Testis (tissue), 2 donors: ENCODE results near the gene CDC25C.

Source experiments
- POLR2A ChIP-seq: fragments of 450-650 bp; IDR thresholded peaks from one replicate; pipeline ENCODE4 v1.6.1; 2017; ENCODE audit warnings: antibody characterized with exemption, mild to moderate bottlenecking, moderate library complexity
- TF ChIP-seq, protein P1 (sequence below), 3 experiments: fragments of 450-650 bp in 2 of 3; fragments of 200-600 bp in 1 of 3; sonication (generic) in 1 of 3; IDR thresholded peaks; one replicate each; pipeline ENCODE4 v1.5.1; 2016 to 2019; ENCODE audit warnings: antibody characterized with exemption in 3 of 3, mild to moderate bottlenecking in 2 of 3, moderate library complexity in 1 of 3

DNA sequence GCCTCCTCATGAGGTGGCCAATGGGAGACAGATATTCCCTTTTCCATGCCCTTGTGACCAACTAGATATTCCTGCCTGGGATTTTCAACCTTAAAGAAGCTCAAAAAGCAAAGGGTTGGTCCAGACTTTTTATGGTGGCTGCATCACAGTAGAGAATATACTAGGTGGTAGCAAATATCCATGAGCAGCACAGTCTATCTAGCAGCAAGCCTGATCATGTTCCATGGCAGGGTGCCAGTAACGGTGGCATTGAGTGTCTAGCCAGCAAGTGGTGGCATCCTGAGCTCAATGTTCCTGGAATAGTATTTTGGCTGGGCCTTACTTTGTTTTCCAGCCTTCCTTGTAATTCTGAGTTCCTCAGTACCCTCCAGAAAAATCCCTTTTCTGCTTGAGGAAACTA lies 25.8 kb downstream of the CDC25C start:
- TF ChIP-seq, protein P1, sequence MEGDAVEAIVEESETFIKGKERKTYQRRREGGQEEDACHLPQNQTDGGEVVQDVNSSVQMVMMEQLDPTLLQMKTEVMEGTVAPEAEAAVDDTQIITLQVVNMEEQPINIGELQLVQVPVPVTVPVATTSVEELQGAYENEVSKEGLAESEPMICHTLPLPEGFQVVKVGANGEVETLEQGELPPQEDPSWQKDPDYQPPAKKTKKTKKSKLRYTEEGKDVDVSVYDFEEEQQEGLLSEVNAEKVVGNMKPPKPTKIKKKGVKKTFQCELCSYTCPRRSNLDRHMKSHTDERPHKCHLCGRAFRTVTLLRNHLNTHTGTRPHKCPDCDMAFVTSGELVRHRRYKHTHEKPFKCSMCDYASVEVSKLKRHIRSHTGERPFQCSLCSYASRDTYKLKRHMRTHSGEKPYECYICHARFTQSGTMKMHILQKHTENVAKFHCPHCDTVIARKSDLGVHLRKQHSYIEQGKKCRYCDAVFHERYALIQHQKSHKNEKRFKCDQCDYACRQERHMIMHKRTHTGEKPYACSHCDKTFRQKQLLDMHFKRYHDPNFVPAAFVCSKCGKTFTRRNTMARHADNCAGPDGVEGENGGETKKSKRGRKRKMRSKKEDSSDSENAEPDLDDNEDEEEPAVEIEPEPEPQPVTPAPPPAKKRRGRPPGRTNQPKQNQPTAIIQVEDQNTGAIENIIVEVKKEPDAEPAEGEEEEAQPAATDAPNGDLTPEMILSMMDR (IDR thresholded peaks at IDR 0.05) = no peak
- no peak for TF ChIP-seq POLR2A
